Stimulated activated CD4-positive, alpha-beta T cell treated with anti-CD3 and anti-CD28 coated beads, Interleukin-4, amount 100 ng/mL, for 4 hours (primary cell): ENCODE results near the gene PACSIN1.

Experiments
- DNase-seq, 2 experiments: peaks; one replicate each; pipeline ENCODE4 v3.0.0-alpha.2; 2020

PACSIN1 gene

DNA sequence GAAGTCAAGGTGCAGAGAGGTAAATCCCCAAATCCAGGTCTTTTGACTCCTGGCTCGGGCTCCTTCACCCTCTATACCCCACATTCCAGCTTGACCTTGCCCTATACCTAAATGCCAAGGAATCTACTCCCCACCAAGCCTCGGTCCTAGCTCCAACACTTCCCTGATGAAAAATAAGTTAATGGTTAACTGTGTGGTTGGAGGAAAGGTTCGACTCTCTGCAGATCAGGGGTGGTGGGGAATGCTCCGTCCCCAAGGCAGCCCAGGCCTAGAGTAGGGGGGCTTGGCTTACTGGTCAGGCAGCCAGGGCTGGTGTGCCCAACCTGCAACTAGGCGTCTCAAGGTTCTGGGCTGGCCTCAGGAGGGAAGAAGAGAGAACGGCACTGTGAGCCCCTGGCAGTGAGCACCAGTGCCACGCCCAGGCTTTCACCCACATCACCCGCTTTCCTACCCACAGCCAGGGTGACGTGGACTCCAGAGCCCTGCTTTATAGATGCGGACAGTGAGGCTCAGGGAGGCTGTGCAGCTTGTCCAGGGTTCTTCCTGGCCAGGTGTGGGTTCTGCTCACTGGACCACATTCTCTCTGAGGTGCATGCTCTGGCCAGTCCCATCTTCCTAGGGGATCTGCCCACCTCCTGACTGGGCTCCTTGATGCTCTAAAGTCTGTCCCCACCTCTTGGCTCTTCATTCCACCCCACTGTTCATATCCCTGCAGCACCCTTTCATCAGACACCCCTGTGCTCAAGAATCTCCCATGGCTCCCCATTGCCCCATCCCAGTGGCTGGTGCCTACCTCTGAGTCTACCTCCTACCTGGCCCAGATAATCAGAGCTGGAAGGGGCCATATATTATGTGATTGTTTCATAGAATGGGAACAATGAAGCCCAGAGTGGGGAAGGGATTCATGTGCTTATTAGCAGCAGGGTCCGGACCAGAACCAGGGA is 82.1 kb downstream of the PACSIN1 start:
- DNase-seq = no peak

- DNase-seq = no peak
Observed at GRCh38 chr6:34549026-34549803, 83.3 kb downstream of the PACSIN1 start.

DNA sequence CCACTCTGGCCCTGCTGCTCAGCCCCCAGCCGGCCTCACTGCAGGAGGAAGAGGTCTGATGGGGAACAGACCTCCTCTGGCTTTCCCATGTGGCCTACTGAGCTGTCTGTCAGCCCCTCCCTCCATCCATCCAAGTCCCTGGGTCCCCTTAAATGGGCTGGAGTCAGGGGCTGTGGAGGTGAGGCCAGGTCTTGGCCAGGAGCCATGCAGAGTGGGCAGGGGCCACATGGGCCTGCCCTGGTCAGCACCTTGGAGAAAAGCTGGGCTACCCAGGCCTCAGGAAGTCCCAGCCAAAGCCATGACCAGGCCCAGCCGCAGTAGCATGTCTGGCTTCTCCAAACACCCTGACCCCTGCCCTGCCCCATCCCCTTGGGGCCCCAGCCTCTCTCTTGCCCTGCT is 83.9 kb downstream of the PACSIN1 start:
- DNase-seq = no peak

GRCh38 chr6:34551720-34552119 is 85.8 kb downstream of the PACSIN1 start:
- no peak for DNase-seq

GRCh38 chr6:34552620-34553019 is 86.7 kb downstream of the PACSIN1 start:
- DNase-seq = no peak

GRCh38 chr6:34553146-34553545 is 87.3 kb downstream of the PACSIN1 start:
- no peak for DNase-seq

DNA sequence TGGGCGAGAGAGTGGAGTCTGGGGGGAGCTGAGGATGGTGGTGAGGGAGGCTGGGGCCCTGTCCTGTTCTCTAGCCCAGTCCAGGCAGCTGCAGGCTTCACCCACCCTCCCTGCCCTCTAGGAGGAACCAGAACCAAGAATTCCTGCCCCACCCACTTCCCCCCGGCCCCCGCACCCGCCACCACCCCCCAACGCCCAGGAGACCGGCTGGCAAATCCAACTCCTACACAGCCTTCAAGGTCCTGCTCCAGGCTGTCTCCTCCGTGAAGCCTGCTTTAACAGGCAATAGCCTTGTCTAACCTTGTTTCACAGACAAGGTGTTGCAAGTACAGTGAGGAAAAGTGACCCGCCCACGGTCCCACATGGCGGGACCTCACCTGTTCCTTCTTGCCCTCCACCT is 87.9 kb downstream of the PACSIN1 start:
- no peak for DNase-seq

GRCh38 chr6:34554291-34555006 is 88.6 kb downstream of the PACSIN1 start:
- no peak for DNase-seq

- no peak for DNase-seq
Observed at GRCh38 chr6:34555007-34555322, 89.1 kb downstream of the PACSIN1 start.

GRCh38 chr6:34555328-34555727 is 89.5 kb downstream of the PACSIN1 start:
- no peak for DNase-seq

- no peak for DNase-seq
Observed at GRCh38 chr6:34556031-34556471, 90.2 kb downstream of the PACSIN1 start, which contains the start of gene SPDEF. TSS of gene SPDEF (minus strand) at chr6:34556329. CDS start at chr6:34544455, 11,874 bp downstream.

- no peak for DNase-seq
Observed at GRCh38 chr6:34556493-34556892, 90.6 kb downstream of the PACSIN1 start.

GRCh38 chr6:34557228-34557627 is 91.4 kb downstream of the PACSIN1 start:
- DNase-seq = no peak

DNA sequence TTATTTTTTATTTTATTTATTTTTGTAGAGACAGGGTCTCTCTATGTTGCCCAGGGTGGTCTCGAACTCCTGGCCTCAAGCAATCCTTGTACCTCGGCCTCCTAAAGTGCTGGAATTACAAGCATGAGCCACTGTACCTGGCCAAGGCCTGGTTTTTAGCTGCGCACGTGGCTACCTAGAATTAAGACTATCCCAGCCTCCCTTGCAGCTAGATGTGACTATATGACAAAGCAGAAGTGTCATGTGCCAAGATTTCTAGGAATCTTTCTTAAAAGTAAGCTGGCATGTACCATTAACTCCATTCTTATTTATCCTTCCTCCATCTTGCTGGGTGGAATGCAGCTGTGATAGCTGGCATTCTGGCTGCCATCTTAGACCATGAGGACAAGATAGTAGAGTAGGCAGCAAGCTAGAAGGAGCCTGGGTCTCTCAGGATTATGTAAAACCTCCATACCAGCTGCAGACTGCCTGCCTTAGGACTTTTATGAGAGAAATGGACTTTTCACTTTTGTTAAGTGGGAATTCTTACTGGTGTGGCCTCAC is 92.4 kb downstream of the PACSIN1 start:
- DNase-seq = no peak

DNA sequence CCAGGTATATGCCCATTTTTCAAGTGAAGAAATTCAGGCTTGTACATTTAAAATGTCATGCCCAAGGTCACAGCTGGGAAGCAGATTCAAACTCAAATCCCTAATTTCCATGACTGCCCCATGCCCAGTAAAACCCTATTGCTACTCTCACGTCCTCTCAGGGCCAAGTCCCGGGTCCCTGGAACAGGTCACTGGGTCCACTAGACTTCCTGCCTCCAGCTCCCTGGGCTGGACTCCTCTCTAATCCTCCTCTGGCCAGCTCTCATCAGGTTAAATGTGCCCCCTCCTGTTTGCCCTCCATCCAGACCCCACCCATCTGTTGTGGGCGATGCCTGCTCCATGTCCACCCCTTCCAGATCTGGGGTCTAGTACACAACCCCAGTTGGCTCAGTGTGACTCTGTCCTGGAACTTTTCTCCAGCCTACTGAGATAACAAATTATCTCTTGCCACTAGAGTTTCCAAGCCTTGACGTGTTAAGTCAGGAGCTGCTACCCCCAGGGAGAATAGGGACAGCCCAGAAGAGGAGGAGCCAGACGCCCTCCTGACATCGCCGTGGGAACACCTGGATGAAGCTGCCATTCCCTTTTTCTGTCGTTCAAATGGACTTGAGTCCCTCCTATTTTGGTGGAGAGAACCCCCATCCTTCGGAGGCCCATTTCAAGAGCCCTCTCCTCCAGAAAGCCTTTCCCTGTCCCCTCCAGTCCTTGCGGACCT is 93.9 kb downstream of the PACSIN1 start:
- no peak for DNase-seq

DNA sequence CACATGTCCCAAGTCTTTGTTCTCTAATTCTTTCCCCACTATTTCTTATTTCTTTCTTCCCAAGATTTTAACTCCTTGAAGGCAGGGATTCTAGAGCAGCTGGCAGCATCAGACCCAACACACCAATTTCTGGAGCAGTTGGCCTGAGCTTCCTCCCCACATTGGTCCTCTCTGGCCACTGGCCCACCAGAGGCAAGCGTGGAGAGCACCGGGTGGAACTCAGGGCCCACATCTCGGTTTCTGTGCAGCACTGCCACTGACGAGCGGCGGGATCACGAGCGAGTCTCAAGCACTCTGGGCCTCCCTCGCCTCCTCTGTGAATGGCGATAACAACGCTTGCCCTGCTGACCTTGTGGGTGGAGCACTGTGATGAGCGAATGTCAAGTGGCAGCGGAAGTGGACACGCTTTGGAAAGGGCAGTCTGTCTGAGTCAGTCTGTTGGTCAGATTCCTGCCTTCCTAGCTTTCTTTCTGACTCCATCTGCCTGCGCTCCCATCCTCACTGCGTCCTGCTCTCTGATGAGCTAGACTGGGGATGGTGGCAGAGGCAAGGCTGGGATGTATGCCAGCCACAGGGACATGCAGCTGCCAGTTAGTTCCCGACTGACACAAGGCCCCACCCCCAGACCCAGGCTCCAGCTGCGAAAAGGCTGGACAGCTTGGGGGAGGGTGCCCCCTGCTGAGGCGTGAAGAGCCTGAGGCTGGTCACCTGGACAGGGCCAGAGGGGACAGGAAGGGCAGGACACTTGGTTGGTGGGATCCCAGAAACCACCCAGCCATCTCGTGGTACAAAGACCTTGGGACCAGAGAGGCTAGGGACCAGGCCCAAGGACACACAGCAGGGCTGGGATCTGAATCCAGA is 94.7 kb downstream of the PACSIN1 start:
- DNase-seq = no peak

- DNase-seq = no peak
Observed at GRCh38 chr6:34561227-34561530, 95.3 kb downstream of the PACSIN1 start.

DNA sequence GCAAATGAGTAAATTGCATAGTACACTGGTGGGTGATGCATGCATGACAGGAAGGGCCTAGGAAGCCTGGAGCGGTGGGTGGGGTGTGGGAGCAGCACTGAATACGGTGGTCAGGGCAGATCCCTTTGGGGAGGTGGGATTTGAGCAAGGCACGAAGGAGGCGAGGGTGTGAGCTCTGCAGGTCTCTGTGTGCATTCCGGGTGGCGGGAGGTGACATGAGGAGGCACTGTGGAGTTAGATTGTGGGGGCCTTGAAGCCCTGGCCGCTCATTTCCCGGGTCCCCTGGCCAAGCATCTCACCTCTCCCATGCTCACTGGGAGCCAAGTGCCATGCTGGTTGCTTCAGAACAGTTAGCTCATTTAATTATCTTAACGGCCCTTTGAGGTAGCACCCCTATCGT is 96.5 kb downstream of the PACSIN1 start:
- no peak for DNase-seq

DNA sequence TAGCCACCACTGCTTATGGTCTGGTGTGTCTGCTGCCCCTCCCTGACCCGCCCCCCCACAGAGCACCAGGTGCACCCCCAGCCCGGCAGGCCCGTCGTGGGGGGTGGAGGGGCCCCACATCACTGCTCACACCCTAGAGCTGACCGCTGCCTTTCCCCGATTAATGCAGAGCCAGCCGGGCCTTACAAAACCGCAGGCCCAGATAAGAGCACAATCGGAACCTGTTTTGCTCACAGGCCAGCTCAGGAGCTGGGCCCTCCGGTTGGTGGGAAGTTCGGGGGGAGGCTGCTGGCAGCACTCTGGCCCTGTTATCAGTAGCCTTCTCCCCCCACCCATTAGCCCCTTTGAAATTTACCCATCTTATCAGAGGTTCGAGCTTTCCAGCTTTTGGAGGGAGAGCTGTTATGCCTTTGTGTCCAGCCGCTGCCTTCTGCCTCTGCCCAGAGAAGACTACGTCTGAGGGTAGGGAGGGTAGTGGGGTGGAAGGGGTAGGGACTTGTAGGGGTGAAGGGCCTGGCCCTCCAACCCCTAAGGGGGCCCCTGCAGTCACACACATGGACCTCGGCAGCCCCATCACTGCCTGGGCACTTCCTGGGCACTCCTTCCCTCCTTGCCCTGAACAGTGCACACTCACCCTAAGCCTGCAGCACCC is 97.1 kb downstream of the PACSIN1 start:
- DNase-seq = no peak

- DNase-seq = no peak
Observed at GRCh38 chr6:34563513-34563870, 97.6 kb downstream of the PACSIN1 start.

GRCh38 chr6:34564181-34564580 is 98.3 kb downstream of the PACSIN1 start:
- DNase-seq = no peak
